Skeletal muscle satellite cell (primary cell): ENCODE data around the gene STAC3.

Source experiments
- small RNA-seq: library from RNA; depleted of rRNA; stranded (forward); fragments of <200 nt; gene quantifications from one replicate; pipeline ENCODE3, GENCODE V24; 2012

The STAC3 gene

Small RNA genes within 50 kb of the gene (small RNA-seq; reads per million reads assigned to genes)
- gene MIR1228, result 0.35 reads per million
